GM20431 (cell line): ENCODE results near the gene LDLR.
"Not testable (repeated sequence)": the region's sequence is repeated elsewhere in the genome, so short reads cannot be mapped to it uniquely, and the experiment has no call there.

Experiments used
- in situ Hi-C: fragments of 300-500 bp; cut with MseI, MboI; formaldehyde crosslinking; loops from one replicate; pipeline ENCODE4 v1.15.0; 2020; ENCODE audit warnings: low sequenced_read_pairs; ENCODE audit not compliant: unreplicated experiment

Gene LDLR

DNA sequence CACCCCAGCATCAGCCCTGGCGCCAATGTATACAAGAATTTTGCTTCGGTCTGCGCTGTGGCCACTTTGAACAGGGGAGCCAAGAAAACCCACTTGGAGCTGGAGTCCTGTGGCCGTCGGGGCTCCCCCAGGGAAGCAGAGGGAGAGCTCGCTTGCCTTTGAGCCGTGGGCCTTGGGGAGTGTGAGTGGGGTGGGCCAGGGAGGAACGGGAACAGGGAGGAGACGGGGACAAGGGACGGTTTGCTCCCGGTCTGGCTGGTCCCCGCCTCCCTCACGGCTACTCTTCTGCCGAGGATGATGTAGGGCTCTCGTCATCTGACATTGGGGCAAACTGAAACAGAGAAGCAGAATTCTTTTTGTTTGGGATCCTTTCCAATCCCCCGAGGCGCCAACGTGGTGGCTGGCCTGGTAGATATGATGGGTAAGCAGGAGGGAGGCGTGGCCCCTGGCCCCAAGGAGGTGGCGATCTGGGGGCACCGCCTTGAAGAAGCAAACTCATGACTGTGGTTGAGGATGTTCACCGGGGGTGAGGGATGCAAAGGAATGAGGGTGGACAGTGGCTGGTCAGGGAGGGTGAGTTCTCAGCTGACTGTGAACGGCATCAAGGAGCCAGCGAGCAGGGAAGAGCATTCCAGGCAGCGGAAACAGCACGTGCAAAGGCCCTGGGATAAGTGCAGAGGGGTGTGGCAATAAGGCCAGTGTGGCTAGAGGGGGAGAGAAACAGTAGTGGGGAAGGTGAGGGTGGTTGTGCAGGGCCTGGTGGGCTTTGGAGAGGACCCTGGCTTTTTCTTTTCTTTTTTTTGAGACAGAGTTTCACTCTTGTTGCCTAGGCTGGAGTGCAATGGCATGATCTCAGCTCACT, 77.2 kb downstream of the LDLR start:
- in situ Hi-C loops, result no loop called here

DNA sequence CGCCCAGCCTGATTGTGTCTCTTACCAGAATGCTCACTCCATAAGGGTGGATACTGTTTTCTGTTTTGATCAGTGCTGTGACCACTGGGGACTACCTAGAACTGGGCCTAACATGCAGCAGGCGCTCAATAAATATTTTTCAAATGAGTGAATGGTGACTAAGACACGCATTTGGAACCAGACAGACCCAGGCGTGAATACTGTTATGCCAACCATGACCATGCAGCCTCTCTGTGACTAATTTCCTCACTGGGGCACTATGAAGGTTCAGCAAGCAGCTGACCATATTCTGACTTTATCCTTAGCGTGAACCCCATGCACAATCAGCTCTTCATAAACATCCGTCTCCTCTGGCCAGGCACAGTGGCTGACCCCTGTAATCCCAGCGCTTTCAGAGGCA, 79.3 kb downstream of the LDLR start:
- in situ Hi-C loops, result no loop called here

DNA sequence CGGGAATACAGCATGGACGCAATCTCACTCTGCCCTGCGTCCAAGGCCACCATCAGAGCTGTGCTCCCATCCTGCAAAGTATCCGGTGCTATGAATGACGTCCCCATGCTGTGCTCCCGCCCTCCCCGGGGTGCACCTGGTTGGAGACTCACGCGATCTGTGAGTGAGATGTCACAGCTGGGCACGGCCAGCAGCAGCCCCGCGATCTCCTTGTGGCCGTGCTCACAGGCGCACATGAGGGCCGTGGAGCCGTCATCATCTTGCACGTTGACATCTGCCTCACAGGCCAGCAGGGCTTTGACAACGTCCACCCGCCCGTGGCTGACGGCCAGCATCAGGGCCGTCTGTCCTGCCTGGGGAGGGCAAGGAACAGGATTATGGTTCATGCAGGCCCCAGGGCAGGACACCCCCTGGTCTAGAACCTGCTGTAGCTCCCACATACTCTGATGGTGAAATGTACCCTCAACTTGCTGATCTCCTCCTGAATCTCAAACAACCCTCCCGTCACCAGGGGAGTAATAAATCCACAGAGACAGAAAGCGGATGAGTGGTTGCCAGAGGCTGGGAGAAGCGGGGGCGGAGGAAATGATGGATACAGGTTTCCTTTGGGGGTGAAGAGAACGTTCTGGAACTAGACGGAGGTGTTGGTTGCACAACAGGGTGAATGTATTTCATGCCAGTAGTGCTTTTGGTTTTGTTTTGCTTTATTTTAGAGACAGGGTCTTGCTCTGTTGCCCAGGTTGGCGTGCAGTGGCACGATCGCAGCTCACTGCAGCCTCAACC, 80.8 kb downstream of the LDLR start:
- in situ Hi-C loops, result no loop called here

DNA sequence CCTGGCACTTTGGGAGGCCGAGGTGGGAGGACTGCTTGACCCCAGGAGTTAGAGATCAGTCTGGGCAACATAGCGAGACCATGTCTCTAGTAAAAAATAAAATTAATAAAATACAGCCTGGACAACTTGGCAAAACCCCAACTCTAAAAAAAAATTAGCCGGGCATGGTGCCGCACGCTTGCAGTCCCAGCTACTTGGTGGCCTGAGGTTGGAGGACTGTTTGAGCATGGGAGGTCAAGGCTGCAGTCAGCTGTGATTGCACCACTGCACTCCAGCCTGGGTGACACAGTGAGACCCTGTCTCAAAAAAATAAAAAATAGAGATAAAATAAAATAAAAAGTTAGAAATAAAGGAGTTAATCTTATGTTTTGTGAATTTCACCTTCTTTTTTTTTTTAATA, 81.9 kb downstream of the LDLR start:
- in situ Hi-C loops, result no loop called here

DNA sequence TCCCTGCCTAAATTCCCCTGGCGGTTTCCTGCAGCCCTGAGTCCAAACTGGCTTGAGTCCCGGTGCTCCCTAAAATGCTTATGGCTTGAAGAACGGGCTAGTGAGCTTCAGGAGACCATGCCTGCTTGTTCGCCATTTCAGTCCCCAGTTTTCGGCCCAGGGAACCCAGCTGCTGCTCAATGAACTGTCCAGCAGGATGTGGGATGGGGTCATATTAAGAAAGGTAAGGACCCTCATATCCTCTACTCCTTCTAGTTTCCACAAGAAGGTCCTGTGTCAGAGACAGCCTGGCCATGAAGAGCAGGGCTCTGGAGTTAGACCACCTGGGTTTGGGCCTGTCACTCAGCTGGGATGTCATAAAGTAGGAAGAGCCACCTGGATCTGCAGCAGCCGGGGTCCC, 83.3 kb downstream of the LDLR start:
- in situ Hi-C loops, result no loop called here

DNA sequence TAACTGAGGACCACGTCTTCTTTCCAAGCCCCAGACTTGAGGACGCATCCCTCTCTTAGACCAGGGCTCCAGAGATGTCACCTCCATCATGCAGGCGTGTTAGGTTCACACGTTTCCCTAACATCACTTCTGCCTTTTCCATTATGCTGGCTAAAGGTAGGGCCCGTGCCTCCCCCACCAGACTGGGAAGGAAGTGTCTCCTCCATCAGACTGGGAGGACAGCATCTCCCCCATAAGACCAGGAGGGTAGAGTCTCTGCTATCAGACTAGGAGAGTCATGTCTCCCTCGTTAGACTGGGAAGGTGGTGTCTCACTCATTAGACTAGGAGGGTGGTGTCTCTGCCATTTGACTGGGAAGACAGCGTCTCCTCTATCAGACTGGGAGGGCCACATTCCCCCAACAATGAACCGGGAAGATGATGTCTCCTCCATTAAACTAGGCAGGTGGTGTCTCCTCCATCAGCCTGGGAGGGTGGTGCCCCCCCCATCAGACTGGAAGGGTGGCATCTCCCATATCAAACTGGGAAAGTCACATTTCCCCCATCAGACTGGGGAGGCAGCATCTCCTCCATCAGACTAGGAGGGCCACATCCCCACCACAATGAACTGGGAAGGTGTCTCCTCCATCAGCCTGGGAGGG, 84.4 kb downstream of the LDLR start:
- in situ Hi-C loops, result no loop called here

DNA sequence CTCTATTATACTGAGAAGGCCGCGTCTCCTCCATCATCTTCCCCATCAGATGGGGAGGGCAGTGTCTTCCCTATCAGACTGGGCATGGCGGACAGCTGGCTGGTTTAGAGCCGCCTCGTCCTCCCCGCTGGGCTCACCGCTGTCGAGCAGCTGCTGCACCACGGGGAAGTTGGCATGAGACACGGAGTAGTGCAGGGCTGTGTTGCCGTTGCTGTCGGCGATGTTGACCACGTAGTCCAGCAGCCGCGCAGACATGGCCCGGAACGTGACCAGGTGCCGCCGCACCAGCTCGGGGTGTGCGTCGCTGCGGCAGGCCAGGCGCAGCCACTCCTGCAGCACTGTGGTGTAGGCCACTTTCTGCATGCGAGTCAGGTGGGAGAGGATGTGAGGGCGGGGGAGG, 85.1 kb downstream of the LDLR start:
- in situ Hi-C loops, result no loop called here

DNA sequence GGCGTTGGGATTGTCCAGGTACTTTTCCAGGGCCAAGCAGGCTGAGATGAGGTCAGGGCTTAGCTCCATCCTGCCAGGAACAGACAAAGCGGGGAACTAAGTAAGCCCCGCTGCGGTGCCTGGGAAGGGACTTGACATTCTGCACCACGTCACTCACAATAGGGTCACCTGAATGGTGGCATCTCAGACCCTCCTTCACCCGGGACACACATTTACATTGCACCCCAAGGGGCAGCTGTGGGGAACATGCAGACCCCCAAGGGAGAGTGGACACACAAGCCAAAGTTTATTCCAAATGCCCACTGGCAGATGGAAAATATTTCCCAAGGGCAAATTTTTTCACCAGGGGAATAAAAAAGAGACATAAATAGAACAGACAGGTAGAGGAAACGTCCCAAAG, 86.7 kb downstream of the LDLR start:
- in situ Hi-C loops, result no loop called here

DNA sequence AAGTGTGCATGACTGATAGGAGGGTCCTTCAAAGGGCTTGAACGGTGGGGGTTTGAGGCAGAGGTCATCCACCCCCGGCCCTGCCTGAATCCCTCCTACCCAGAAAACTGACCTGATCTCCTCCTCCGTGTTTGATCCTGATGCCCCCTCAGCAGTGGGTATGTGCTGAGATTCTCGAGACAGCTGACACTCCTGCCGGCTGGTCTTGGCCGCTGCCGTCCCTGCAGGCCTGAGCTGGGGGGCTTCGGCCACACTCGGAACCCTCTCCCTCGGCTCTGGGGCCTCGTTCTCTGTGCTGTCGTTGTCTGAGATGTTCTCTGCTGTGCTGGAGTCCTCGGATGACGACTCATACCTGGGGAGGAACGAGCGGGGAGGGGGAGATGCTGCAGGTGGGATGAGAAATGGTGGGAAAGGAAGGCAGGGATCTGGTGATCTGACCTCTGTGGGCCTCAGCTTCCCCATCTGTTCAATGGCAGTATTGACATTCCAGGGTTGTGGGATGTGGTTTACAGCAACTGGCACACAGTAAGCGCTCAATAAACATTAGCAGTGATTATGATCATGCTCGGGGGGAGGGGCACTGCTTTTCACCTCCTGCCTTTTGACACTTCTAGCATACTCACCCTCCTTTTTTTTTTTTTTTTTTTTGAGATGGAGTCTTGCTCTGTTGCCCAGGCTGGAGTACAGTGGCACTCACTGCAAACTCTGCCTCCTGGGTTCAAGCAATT, 87.4 kb downstream of the LDLR start:
- in situ Hi-C loops, result no loop called here

DNA sequence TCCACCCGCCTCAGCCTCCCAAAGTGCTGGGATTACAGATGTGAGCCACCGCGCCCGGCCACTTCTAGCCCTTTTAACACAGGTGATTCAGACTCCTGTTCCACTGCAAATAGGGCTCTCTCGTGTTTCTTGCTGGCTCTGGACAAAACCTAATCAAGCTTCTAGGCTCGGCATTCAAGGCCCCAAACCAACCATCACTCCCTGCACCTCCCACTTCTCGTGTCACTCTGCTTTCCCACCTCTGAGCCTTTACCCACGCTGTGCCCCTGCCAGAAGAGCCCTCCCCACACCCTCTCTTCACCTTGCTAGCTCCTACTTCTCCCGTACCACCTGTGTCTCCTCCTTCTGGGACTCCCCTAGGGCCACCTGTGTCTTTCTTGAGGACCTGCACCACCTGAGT, 88.3 kb downstream of the LDLR start:
- in situ Hi-C loops, result no loop called here

DNA sequence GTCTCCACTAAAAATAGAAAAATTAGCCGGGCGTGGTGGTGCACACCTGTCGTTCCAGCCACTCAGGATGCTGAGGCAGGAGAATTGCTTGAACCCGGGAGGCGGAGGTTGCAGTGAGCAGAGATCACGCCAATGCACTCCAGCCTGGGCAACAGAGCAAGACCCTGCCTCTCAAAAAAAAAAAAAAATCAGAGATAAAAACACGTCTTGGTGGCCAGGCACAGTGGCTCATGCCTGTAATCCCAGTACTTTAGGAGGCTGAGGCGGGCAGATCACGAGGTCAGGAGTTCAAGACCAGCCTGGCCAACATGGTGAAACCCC, 89.8 kb downstream of the LDLR start:
- in situ Hi-C loops, result not testable (repeated sequence)

DNA sequence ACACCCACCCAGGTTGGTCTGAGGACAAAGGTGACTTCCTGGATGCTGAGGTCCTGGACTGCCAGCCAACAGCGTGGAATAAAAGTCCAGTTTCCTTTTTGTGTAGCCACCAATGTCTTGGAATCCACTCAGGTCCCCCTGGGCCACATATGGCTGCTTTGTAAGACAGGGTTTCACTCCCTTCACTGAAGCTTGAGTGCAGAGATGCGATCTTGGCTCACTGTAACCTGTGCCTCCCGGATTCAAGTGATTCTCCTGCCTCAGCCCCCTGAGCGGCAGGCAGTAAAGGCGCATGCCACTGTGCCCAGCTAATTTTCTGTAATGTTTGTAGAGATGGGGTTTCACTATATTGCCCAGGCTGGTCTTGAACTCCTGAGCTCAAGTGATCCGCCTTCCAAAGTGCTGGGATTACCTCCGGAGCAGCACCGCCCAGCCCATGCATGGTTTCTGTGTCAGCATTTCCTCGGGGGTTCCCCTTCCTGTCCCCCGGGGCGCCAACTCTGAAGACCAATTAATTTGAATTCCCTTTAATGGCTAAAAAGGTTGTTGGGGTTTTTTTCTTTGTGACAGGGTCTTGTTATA, 90.5 kb downstream of the LDLR start:
- in situ Hi-C loops, result no loop called here

DNA sequence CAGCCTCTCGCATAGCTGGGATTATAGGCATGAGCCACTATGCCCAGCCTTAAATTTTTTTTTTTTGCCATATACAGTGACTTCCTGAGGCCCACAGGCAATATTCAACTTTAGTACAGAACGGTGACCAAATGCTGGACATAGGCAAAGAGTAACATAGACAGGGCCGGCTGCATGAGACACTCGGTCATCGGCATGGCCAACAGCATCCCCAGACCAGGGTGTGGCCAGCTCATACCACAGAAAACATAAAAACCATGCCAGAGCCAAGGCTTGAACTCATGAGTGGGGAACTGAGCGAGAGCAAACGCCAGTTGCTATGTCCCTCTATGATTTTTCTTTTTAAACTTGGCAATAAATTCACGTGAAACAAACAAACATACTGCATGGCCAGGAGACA, 91.1 kb downstream of the LDLR start:
- in situ Hi-C loops, result no loop called here

DNA sequence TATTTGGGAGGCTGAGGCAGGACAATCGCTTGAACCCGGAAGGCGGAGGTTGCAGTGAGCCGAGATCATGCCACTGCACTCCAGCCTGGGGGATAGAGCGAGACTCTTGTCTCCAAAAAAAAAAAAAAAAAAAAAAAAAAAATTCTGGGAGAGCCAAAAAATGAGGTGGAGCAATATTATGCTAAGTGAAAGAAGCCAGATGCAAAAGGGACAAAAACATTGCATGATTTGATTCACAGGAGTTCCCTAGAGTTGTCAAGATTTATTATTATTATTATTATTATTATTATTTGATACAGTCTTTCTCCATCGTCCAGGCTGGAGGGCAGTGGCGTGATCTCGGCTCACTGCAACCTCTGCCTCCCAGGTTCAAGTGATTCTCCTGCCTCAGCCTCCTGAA, 91.7 kb downstream of the LDLR start:
- in situ Hi-C loops, result not testable (repeated sequence)

DNA sequence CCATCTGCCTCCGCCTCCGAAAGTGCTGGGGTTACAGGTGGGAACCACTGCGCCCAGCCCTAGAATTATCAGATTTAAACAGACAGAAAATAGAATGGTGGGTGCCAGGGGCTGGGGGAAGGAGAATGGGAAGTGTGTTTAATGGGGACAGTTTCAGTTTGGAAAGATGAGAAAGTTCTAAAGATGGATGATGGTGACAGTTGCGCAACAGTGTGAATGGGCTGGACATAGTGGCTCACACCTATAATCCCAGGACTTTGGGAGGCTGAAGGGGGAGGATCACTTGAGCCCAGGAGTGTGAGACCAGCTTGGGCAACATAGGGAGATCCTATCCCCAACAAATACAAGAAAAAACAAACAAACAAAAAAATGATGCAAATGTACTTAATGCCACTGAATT, 92.2 kb downstream of the LDLR start:
- in situ Hi-C loops, result no loop called here
